K562 (cell line): Measurements from ENCODE around the gene ITPRIPL1. TPM values are rescaled to one million over a fixed set of nuclear protein-coding genes. Genes with fewer than 3 reads are reported as not detected.

Experiments
- BHLHE40 ChIP-seq: IDR thresholded peaks from 2 replicates; pipeline ENCODE4 v1.6.1; 2011; ENCODE audit warnings: low read length, improper control_type of control experiment
- EP400 ChIP-seq: fragments of 450-650 bp; IDR thresholded peaks from 2 replicates; pipeline ENCODE4 v1.6.1; 2017; ENCODE audit warnings: antibody characterized with exemption, mild to moderate bottlenecking, moderate library complexity
- NUFIP1 ChIP-seq: fragments of 450-650 bp; IDR thresholded peaks from 2 replicates; pipeline ENCODE4 v1.6.1; 2018; ENCODE audit not compliant: partially characterized antibody
- POLR2A ChIP-seq: fragments of 450-650 bp; conservative IDR thresholded peaks from 2 replicates; pipeline ENCODE4 v1.6.1; 2016
- POLR2G ChIP-seq: fragments of 200-400 bp; formaldehyde crosslinking; IDR thresholded peaks from 2 replicates; pipeline ENCODE4 v1.6.1; 2017; ENCODE audit warnings: low read depth, mild to moderate bottlenecking, antibody characterized with exemption, low read length, moderate library complexity
- RBFOX2 ChIP-seq: fragments of 200-400 bp; formaldehyde crosslinking; IDR thresholded peaks from 2 replicates; pipeline ENCODE4 v1.6.1; 2017; ENCODE audit warnings: low read depth, mild to moderate bottlenecking, low read length, moderate library complexity
- RBM39 ChIP-seq: fragments of 200-400 bp; formaldehyde crosslinking; optimal IDR thresholded peaks from 2 replicates; pipeline ENCODE3; 2018; ENCODE audit warnings: low read depth, low read length
- SREBF2 ChIP-seq: sonication (generic); formaldehyde crosslinking; IDR thresholded peaks from 2 replicates; pipeline ENCODE4 v1.4.0; 2020; ENCODE audit warnings: mild to moderate bottlenecking, missing genetic modification reagents
- ZBTB7A ChIP-seq: IDR thresholded peaks from 2 replicates; pipeline ENCODE4 v1.6.1; 2011; ENCODE audit warnings: low read depth, mild to moderate bottlenecking, low read length, moderate library complexity, borderline replicate concordance; ENCODE audit not compliant: control insufficient read depth
- ZNF24 ChIP-seq: fragments of 450-650 bp; IDR thresholded peaks from 2 replicates; pipeline ENCODE4 v1.6.1; 2016
- ZNF282 ChIP-seq: sonication (generic); formaldehyde crosslinking; IDR thresholded peaks from 2 replicates; pipeline ENCODE4 v1.8.1; 2023; ENCODE audit warnings: missing genetic modification reagents
- ZNF354B ChIP-seq: fragments of 250-450 bp; sonication (Bioruptor Pico); IDR thresholded peaks from 2 replicates; pipeline ENCODE4 v1.4.0; 2020
- ZZZ3 ChIP-seq: fragments of 450-650 bp; IDR thresholded peaks from 2 replicates; pipeline ENCODE4 v1.6.1; 2016; ENCODE audit warnings: antibody characterized with exemption, mild to moderate bottlenecking, moderate library complexity
- polyA plus RNA-seq, 8 experiments: library from polyadenylated mRNA; depleted of rRNA in 4 of 8; stranded (reverse) in 5 of 8; unstranded in 3 of 8; fragments of >200 nt; fragmentation: Nextera tagmentation in 2 of 8; fragmentation: Illumina TruSeq in 1 of 8; extraction: Ambion mirVana in 2 of 8; extraction: Trizol in 1 of 8; gene quantifications; 2 replicates each; pipeline versions ENCODE4 v1.2.1 to v1.2.3, GENCODE V29; 2011 to 2014; ENCODE audit warnings: inconsistent platforms in 1 of 8, missing spikeins in 1 of 8
- total RNA-seq, 7 experiments: library from RNA; depleted of rRNA in 6 of 7; stranded (reverse); fragments of >200 nt in 6 of 7; fragmentation: Illumina TruSeq in 2 of 7; extraction: Trizol in 2 of 7; gene quantifications; 2 replicates each; pipeline versions ENCODE4 v1.2.1 to v1.2.3, GENCODE V29; 2011 to 2021; ENCODE audit warnings: low replicate concordance in 1 of 7
- TF ChIP-seq, protein P1 (sequence below): fragments of 450-650 bp; formaldehyde crosslinking; IDR thresholded peaks from 2 replicates; pipeline ENCODE4 v1.4.0; 2022; ENCODE audit warnings: mild to moderate bottlenecking, moderate library complexity
- TF ChIP-seq, protein P2 (sequence below), 2 experiments: fragments of 250-450 bp in 1 of 2; fragments of 450-650 bp in 1 of 2; sonication (Bioruptor Pico) in 1 of 2; IDR thresholded peaks; 2 replicates each; pipeline versions ENCODE4 v1.6.1 to v1.8.0; 2016 to 2021; ENCODE audit warnings: mild to moderate bottlenecking in 2 of 2, moderate library complexity in 2 of 2, missing compliant biosample characterization in 1 of 2, missing genetic modification characterization in 1 of 2
- TF ChIP-seq, protein P3 (sequence below): fragments of 200-600 bp; sonication (generic); IDR thresholded peaks from one replicate; pipeline ENCODE4 v1.6.1; 2012; ENCODE audit warnings: mild to moderate bottlenecking, low read depth, low read length, inconsistent platforms

ITPRIPL1 gene
- total and polyA plus RNA-seq, 9 of the 15 experiments (the other 6 are each of a cell fraction or from before 2014, with no cell fraction given): 0.99 to 9.0 (median 6.4) TPM

DNA sequence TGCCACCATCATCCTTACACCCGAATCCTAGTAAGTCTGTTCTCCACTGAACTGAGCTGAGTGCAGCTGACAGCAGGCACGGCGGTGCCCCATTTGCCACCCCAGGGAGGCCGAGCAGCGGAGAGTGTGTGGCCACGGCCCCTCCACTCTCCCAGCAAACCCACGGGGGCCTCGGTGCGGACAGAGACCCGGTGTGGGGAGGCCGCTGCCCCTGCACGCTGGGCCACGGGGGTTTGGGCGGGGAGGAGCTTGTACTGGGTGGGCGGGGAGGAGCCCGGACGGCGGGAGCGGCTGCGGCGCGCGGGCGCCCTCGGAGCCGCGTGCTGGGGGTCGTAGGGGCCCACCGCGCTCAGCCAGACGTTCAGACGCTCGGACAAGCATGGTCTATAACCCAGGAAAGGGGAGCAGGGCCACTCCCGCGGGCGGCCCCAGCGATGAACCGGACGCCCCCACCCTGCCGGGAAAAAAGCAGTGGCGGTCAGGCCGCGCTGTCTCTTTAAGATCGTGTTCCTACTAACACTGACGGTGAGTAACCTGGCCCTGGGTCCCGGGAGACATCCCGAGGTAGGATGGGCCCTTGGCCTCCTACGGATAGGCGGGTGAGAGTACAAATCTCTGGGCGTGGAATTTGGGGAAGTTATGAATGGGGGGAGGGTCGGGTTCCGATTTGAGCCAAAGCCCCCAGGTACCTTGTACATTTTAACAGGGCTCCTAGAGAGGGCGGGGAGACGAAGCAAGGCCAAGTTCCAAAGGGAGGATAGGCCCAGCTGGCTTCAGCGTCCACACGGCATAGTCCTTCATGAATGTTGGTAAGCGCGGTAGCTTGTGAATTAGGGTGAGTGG, at the start of gene ITPRIPL1 (continued):
- TF ChIP-seq ZNF354B (CRISPR knock-in tag): no peak
- no peak for TF ChIP-seq ZNF282 (CRISPR knock-in tag)
- TF ChIP-seq, protein P1, sequence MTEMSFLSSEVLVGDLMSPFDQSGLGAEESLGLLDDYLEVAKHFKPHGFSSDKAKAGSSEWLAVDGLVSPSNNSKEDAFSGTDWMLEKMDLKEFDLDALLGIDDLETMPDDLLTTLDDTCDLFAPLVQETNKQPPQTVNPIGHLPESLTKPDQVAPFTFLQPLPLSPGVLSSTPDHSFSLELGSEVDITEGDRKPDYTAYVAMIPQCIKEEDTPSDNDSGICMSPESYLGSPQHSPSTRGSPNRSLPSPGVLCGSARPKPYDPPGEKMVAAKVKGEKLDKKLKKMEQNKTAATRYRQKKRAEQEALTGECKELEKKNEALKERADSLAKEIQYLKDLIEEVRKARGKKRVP: no peak
- no peak for TF ChIP-seq BHLHE40
- TF ChIP-seq EP400: peak; percentile 14; the same call in 1 of the 2 replicates
- TF ChIP-seq ZNF24: no peak
- peak; percentile 66 for TF ChIP-seq RBFOX2
- TF ChIP-seq ZBTB7A: peak; percentile 69; the same call in 1 of the 2 replicates
- no peak for TF ChIP-seq SREBF2
- no peak for TF ChIP-seq ZZZ3
- TF ChIP-seq NUFIP1: no peak
- TF ChIP-seq POLR2G: peak; percentile 72
- TF ChIP-seq RBM39: no peak
- TF ChIP-seq, protein P2, sequence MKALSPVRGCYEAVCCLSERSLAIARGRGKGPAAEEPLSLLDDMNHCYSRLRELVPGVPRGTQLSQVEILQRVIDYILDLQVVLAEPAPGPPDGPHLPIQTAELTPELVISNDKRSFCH (CRISPR knock-in tag; IDR thresholded peaks at IDR 0.05): no peak
- TF ChIP-seq, protein P2 (tag; IDR thresholded peaks at IDR 0.05): no peak
- TF ChIP-seq, protein P3, sequence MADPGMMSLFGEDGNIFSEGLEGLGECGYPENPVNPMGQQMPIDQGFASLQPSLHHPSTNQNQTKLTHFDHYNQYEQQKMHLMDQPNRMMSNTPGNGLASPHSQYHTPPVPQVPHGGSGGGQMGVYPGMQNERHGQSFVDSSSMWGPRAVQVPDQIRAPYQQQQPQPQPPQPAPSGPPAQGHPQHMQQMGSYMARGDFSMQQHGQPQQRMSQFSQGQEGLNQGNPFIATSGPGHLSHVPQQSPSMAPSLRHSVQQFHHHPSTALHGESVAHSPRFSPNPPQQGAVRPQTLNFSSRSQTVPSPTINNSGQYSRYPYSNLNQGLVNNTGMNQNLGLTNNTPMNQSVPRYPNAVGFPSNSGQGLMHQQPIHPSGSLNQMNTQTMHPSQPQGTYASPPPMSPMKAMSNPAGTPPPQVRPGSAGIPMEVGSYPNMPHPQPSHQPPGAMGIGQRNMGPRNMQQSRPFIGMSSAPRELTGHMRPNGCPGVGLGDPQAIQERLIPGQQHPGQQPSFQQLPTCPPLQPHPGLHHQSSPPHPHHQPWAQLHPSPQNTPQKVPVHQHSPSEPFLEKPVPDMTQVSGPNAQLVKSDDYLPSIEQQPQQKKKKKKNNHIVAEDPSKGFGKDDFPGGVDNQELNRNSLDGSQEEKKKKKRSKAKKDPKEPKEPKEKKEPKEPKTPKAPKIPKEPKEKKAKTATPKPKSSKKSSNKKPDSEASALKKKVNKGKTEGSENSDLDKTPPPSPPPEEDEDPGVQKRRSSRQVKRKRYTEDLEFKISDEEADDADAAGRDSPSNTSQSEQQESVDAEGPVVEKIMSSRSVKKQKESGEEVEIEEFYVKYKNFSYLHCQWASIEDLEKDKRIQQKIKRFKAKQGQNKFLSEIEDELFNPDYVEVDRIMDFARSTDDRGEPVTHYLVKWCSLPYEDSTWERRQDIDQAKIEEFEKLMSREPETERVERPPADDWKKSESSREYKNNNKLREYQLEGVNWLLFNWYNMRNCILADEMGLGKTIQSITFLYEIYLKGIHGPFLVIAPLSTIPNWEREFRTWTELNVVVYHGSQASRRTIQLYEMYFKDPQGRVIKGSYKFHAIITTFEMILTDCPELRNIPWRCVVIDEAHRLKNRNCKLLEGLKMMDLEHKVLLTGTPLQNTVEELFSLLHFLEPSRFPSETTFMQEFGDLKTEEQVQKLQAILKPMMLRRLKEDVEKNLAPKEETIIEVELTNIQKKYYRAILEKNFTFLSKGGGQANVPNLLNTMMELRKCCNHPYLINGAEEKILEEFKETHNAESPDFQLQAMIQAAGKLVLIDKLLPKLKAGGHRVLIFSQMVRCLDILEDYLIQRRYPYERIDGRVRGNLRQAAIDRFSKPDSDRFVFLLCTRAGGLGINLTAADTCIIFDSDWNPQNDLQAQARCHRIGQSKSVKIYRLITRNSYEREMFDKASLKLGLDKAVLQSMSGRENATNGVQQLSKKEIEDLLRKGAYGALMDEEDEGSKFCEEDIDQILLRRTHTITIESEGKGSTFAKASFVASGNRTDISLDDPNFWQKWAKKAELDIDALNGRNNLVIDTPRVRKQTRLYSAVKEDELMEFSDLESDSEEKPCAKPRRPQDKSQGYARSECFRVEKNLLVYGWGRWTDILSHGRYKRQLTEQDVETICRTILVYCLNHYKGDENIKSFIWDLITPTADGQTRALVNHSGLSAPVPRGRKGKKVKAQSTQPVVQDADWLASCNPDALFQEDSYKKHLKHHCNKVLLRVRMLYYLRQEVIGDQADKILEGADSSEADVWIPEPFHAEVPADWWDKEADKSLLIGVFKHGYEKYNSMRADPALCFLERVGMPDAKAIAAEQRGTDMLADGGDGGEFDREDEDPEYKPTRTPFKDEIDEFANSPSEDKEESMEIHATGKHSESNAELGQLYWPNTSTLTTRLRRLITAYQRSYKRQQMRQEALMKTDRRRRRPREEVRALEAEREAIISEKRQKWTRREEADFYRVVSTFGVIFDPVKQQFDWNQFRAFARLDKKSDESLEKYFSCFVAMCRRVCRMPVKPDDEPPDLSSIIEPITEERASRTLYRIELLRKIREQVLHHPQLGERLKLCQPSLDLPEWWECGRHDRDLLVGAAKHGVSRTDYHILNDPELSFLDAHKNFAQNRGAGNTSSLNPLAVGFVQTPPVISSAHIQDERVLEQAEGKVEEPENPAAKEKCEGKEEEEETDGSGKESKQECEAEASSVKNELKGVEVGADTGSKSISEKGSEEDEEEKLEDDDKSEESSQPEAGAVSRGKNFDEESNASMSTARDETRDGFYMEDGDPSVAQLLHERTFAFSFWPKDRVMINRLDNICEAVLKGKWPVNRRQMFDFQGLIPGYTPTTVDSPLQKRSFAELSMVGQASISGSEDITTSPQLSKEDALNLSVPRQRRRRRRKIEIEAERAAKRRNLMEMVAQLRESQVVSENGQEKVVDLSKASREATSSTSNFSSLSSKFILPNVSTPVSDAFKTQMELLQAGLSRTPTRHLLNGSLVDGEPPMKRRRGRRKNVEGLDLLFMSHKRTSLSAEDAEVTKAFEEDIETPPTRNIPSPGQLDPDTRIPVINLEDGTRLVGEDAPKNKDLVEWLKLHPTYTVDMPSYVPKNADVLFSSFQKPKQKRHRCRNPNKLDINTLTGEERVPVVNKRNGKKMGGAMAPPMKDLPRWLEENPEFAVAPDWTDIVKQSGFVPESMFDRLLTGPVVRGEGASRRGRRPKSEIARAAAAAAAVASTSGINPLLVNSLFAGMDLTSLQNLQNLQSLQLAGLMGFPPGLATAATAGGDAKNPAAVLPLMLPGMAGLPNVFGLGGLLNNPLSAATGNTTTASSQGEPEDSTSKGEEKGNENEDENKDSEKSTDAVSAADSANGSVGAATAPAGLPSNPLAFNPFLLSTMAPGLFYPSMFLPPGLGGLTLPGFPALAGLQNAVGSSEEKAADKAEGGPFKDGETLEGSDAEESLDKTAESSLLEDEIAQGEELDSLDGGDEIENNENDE: no peak
- TF ChIP-seq POLR2A: 0 out of 2 replicates have a peak, but pooled peaks have one; percentile 46
